GM19372 (cell line): ENCODE measurements around the gene SNTG2.
"Not testable (repeated sequence)": the region's sequence is repeated elsewhere in the genome, so short reads cannot be mapped to it uniquely, and the experiment has no call there.

ENCODE experiments used
- ATAC-seq: cut with Tn5 transposase; IDR thresholded peaks from one replicate; pipeline ENCODE4 v1.9.1; 2021; ENCODE audit warnings: mild to moderate bottlenecking, low read depth, moderate library complexity; ENCODE audit not compliant: unreplicated experiment

SNTG2 gene

GRCh38 chr2:1082456-1083205 lies 132.0 kb downstream of the SNTG2 start:
- no peak for ATAC-seq

GRCh38 chr2:1088192-1088860 lies 137.7 kb downstream of the SNTG2 start:
- ATAC-seq = no peak

DNA sequence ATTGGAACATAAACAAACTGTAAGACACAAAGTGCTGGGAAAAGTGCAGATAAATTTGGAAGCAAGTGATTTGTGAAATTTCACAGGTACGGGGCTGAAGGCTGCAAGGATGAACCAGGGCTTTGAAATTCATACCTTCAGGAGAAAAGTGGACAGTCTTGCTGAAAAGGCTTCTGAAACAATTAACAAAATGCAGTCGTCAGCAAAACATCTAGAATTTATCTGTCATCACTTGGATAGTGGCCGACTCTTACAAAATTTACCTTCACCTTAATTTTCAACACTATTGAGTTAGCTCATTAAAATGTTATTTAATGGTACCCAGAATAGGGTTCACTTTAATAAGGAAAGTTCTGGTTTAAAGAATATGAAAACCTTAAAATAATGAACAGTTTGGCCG lies 138.3 kb downstream of the SNTG2 start:
- no peak for ATAC-seq

DNA sequence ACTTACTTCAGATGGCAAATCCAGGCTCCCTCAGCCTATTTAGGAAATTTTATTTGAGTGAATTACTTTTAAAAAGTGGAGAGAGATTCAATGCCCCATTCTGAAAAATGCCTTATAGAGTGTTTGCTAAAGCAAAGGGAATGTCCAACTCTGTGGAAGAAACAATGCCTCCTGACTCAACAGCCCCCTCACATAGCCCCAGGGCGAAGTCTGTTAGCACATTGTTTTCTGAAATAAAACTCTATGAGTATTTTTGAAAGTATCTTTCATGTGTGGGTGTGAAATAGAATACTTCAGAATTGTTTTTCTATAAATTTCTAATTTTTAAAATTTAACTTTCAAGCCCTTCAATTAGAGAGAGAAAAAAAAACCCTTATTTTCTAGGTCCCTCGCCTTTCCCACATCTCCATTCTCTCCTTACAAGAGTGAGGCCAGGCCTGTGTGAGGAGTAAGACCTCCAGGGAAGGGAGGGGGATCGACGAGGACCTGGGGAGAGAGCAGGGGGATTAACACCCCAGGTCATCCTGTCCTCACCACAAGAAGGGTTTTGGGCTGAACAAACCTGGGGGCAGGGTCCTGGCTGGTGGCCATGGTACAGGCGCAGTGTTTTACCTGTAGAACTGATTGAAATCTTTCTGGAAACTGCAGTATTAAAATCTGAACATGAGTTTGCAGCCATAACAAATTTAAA lies 141.4 kb downstream of the SNTG2 start:
- no peak for ATAC-seq

- not testable (repeated sequence) for ATAC-seq
Measured at GRCh38 chr2:1093668-1094067, 143.0 kb downstream of the SNTG2 start.

GRCh38 chr2:1097101-1097500 lies 146.5 kb downstream of the SNTG2 start:
- no peak for ATAC-seq

- ATAC-seq = no peak
Measured at GRCh38 chr2:1099418-1099817, 148.8 kb downstream of the SNTG2 start.

DNA sequence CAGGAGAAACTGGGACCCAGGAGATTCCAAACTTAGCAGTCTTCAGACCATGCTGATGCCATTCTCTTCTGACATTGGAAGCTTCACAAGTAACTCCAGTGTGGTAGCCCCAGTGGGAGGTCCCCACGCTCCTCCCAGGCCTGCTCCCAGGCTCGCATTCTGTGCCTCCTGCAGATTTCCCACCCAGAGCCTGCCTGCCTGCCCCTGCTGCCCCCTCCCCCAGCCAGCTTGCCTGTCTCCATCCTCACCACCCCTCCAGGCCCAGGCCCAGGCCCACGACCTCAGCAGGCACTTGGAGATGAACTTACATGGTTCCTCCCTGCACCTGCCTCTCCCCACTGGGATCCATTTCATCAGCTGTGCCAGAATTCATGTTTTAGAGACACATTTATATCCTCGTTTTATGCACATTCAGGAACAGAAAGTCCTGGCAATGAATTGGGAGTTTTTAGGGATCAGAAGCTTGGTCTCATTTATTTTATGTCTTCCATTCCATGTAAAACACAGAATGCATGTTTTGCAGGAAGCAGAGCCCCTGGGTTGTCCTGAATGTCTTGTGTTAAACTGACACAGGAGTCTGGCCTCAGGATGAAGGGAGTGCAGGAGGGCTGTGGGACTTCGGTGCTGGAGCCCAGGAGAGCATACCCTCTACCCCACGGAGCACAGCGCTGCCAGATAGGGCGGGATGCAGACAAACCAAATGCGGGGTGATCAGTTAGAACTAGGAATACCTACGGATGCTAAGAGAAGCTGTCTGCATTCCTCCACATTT lies 150.5 kb downstream of the SNTG2 start:
- no peak for ATAC-seq

- ATAC-seq = no peak
Measured at GRCh38 chr2:1101982-1102590, 151.4 kb downstream of the SNTG2 start.

DNA sequence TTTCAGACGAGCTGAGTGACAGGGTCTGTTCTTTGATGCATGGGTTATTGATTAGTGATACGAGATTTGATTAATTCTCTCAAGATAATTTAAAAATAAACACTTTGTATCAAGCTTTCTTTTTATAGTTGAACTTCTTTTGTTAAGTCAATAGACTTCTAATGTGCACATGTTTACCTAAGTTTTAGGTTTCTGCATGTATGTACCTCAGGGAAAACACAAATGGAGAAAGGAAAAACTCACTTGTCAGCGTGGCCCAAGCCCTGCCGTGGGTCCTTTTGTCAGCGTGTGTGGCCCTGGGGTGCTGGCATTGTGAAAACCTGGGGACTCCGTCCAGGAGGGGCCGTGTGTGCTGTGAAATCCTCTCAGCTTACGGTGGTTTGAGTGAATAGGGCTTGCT lies 153.7 kb downstream of the SNTG2 start:
- no peak for ATAC-seq

- ATAC-seq = not testable (repeated sequence)
Measured at GRCh38 chr2:1106344-1106743, 155.7 kb downstream of the SNTG2 start.

DNA sequence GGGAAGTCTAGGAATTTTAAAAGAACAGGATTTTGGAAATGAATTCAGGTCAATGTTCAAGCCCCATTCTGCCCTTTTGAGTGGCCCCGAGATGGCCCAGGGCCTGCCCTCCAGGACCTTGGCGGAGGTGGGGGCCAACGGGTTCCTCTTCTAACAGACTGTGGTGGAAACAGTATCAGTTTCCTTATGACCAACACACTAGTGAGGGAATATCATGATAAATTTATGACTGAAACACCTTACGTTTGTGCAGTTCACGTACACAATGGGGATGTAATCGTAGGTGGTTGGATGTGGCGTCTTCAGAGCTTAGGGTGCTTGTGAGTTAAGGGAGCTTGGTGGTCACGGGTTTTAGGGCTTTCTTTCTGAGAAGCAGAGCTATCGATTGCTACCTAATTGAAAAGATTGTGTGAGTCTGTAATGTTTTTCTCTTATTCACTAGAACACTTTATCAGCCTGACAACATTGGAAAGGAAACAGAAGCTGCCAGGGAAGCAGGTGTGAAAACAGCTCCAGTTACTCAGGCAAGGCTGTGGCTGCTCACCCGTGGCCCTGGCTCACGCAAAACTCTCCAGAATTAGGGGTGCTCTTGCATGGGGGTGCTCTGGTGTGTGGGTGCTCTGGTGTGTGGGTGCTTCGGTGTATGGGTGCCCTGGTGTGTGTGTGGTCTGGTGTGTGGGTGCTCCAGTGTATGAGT lies 165.3 kb downstream of the SNTG2 start:
- ATAC-seq = no peak

DNA sequence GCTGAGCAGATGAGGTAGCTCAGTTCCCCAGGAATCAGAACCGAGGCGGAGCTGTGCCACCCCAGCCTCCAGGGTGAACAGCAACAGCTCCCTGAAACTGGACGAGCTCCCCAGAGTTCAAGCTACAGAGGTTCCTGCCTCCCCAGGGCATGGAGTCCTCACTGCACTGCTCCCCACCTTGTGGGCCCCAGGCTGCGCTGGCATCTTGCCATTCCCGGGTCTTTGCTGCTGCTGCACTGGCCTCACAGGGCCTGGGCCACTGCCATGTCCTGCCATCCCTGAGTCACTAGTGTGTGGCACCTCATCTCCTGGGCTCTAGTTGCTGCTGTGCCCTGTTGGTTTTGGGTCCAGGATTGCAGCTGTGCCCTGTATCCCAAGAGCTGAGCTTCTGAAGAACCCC lies 166.9 kb downstream of the SNTG2 start:
- ATAC-seq = no peak

DNA sequence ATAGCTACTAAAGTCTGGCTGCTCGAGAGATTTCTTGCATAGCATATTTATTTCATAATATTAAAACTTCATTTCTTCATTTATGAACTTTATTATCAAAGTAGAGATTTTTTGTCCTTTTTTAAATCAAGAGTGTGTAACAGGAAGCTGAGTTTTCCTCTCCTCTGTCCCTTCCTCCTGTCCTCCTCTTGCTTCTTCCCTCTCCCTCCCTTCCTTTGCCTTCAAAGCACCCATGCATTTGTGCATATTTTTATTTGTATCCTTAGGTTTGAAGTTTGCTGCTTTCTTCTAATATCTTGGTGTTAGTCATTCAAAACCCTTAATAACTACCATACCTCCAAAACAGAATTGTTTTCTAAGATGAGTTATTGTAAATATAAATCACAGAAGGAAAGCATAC lies 174.6 kb downstream of the SNTG2 start:
- no peak for ATAC-seq

GRCh38 chr2:1125633-1126370 lies 175.2 kb downstream of the SNTG2 start:
- no peak for ATAC-seq

DNA sequence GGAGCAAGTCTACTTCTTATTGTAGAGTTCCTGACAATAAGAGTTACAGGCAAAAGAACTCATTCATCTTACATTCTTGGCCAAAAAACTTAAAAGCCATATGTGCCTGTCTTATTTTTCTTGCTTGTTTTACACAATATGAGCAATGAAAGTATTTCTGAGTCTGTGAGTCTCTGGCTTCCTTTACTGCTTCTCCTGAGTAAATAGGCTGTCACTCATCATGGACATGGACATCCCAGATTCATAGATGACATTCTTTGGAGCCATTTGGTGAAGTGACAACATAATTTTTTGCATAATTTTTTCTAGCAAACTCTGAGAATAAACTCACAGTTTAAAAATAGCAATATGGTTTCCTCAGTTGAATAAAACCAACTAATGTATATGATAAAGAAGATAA lies 179.3 kb downstream of the SNTG2 start:
- no peak for ATAC-seq

DNA sequence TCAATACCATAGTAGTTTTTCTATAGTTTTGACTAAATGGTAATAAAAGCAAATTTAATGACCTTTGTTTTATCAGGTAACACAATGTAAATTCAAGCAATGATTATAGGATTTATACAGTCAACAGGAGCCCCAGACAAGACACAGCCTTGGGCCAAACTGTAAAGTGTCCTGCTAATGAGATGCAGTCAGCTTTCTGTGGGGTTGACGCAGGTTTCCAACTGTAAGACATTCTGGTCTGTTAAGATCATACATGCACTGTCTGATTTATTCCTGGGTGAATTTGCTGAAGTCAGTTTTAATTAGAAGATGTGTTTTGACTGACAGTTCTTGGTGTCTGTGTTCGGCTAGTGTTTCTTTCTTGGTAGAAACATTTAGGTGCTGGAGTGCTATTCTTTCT lies 180.3 kb downstream of the SNTG2 start:
- ATAC-seq = no peak

GRCh38 chr2:1132328-1132969 lies 181.8 kb downstream of the SNTG2 start:
- ATAC-seq = no peak

DNA sequence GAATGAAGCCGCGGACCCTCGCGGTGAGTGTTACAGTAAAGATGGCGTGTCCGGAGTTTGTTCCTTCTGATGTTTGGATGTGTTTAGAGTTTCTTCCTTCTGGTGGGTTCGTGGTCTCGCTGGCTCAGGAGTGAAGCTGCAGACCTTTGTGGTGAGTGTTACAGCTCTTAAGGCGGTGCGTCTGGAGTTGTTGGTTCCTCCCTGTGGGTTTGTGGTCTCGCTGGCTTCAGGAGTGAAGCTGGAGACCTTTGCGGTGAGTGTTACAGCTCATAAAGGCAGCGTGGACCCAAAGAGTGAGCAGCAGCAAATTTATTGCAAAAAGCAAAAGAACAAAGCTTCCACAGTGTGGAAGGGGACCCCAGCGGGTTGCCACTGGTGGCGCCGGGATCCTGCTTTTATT lies 183.2 kb downstream of the SNTG2 start:
- not testable (repeated sequence) for ATAC-seq
